ENCODE data around the gene SUOX.
"Not testable (repeated sequence)": the region's sequence is repeated elsewhere in the genome, so short reads cannot be mapped to it uniquely, and the experiment has no call there.

Gene SUOX

DNA sequence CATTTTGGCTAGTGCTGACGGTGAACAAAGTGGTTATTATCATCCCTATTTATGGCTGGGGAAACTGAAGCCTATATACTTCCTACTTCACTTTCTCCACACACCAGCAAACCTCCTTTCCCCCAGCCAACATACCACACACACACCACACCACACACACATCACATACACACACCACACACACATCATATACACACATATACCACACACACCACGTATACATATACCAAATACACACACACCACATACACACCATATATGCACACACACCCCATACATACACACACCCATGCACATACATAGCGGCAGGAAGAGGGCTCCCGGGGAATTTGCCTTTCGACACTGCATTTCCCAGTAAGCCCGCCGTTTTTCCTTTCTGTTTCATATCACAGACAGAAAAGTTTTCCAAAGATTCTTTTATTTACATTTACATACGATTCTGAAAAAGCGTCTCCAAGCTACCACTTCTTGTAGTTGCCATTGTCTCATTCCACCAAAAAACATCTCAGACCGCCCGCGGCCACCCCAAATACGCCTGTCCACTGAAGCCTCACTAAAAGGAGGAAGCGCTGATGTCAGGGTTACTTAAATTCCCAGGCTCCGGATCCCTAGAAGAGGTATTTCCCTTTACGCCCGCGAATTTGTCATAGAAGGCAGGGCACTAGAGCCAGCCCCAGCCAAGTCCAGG, 24.0 kb upstream of the SUOX start:
- TF ChIP-seq, protein P1, sequence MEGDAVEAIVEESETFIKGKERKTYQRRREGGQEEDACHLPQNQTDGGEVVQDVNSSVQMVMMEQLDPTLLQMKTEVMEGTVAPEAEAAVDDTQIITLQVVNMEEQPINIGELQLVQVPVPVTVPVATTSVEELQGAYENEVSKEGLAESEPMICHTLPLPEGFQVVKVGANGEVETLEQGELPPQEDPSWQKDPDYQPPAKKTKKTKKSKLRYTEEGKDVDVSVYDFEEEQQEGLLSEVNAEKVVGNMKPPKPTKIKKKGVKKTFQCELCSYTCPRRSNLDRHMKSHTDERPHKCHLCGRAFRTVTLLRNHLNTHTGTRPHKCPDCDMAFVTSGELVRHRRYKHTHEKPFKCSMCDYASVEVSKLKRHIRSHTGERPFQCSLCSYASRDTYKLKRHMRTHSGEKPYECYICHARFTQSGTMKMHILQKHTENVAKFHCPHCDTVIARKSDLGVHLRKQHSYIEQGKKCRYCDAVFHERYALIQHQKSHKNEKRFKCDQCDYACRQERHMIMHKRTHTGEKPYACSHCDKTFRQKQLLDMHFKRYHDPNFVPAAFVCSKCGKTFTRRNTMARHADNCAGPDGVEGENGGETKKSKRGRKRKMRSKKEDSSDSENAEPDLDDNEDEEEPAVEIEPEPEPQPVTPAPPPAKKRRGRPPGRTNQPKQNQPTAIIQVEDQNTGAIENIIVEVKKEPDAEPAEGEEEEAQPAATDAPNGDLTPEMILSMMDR (IDR thresholded peaks at IDR 0.05; ENCODE audit: borderline replicate concordance, insufficient read depth, low read depth, low read length) = no peak
- H3K4me3 ChIP-seq (ENCODE audit: low read depth, low read length) = peak overlapping the region; percentile 52

DNA sequence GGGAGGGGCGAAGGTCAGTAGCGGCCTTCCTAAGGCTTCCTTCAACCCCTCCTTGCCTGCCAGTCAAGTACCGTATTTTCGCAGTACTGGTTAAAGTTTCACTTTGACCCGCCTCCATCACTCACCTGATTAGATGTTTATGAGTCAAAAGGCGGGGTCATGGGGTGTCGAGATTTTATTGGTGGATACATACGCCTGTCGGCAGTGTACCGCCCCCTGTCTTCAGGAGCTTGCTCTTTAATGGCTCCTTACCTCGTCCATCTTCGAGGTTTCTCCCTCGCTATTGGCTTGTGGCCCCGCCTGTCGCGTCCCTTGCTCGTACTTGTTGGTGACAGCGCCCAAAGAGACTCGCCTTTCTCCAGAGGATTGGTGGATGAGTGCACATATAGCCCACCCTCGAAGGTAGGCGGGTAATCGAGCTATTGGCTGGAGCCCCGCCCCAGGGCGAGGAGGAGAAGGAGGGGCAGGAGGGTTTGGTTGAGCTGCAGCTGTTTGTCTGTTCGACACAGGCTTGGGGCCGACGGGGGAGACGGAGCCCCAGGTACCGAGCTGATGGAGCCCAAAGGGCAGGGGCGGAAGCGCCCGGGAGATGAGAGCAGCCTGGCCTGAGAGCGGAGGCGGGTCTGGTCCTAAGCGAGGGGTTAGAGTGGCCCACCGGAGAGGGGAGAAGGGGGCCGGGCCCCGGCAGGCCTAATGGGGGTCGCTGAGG, 23.3 kb upstream of the SUOX start, which contains the start of gene RAB5B:
Gene RAB5B, plus strand, starts transcription at position 480 of the 709 bp plus-strand sequence. CDS start 12,883 bp downstream, outside the sequence.
- H3K4me3 ChIP-seq (ENCODE audit: low read depth, low read length) = peak within 1 kb of the TSS; percentile 76
- TF ChIP-seq, protein P1 (IDR thresholded peaks at IDR 0.05; ENCODE audit: borderline replicate concordance, insufficient read depth, low read depth, low read length) = no peak

DNA sequence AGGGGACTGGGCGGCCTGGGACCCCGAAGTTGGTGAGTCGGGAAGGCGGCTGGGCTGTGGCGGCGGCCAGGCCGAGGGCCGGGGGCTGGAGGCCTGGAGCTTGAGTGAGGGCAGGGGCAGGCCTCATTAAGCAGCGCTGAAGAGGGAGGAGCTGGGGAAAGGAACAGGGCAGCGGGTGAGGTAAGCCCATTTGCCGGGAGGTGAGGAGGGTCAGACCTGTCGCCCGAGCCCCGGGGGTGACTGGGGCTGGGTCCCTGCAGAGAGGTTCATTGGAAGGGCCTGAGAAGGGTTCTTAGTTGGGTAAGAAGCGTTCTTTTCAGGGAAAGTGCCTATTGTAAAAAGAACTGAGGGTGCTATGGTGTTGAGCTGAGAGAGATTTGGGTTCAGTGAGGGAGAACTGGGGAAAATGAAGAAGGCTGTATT, 22.8 kb upstream of the SUOX start:
- peak overlapping the region; percentile 76 for H3K4me3 ChIP-seq (ENCODE audit: low read depth, low read length)
- TF ChIP-seq, protein P1 (IDR thresholded peaks at IDR 0.05; ENCODE audit: borderline replicate concordance, insufficient read depth, low read depth, low read length) = no peak

DNA sequence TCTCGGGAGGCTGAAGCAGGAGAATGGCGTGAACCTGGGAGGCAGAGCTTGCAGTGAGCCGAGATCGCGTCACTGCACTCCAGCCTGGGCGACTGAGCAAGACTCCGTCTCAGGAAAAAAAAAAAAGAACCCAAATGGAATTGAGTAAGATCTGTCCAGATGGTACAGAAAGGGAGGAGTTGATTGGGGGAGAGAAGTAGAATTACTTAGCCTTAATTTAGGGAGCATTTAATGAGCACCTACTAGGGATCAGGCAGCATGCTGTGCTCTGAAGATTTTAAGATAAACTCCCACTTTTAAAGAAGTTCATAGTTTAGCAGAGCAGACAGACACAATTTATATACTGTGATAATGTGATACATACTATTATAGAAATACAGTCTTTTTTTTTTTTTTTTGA, 18.7 kb upstream of the SUOX start:
- TF ChIP-seq, protein P1 (IDR thresholded peaks at IDR 0.05; ENCODE audit: borderline replicate concordance, insufficient read depth, low read depth, low read length) = no peak
- H3K4me3 ChIP-seq (ENCODE audit: low read depth, low read length) = no peak overlapping the region

DNA sequence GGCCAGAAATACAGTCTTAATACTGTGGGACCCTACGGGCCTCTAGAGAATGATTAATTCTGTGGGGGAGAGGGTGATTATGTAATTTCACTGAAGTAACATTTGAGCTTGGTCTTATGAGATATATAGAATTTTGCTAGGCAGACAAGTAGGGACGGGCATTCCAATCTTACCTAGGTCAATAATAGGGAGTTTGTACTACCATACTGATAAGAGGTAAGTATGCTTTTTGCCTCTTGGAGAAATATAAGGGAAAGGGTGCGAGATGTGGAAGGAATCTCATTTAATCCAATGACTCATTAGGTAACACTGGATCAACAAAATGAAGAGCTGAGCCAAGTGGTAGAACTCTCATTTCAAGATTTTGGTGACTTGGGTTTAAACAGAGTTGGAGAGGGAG, 18.0 kb upstream of the SUOX start:
- TF ChIP-seq, protein P1 (IDR thresholded peaks at IDR 0.05; ENCODE audit: borderline replicate concordance, insufficient read depth, low read depth, low read length) = no peak
- H3K4me3 ChIP-seq (ENCODE audit: low read depth, low read length) = no peak overlapping the region

DNA sequence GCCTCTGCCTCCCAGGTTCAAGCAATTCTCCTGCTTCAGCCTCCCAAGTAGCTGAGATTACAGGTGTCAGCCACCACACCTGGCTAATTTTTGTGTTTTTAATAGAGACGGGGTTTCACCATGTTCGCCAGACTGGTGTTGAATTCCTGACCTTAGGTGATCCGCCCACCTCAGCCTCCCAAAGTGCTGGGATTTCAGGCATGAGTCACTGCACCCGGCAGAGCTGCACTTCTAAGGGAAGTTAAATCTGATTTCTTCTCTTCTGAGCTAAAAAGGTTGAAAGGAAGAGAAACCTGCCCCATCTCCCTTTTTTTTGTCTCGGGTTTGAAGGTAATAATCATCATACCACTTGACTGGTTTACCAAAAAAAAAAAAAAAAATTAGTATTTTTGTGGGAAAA, 15.2 kb upstream of the SUOX start:
- H3K4me3 ChIP-seq (ENCODE audit: low read depth, low read length) = not testable (repeated sequence)

DNA sequence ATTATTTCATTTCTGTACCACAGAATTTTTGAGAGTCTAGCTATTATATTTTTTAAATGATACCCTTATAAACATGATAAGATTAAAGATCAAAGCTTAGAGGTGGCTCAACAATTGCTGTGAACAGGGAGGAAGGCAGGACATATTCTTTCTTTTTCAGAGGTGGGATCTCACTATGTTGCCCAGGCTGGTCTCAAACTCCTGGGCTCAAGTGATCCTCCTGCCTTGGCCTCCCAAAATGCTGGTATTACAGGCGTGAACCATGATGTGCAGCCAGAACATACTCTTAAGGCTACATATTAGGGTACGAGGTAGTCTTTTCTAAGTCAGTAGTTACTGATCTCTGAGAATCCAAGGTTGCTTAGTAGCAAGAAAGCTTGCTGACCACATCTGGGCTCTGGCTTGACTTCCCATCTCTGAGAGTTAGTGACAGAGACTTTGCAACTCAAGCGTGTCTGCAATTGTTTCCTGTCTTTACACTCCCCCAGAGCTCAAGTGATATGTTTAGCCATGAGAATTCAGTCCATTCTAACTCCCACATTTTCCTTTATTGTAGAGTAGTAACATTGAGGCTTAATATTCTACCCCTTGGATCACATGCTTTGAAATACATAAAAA, 14.6 kb upstream of the SUOX start:
- TF ChIP-seq, protein P1 (IDR thresholded peaks at IDR 0.05; ENCODE audit: borderline replicate concordance, insufficient read depth, low read depth, low read length) = no peak
- no peak overlapping the region for H3K4me3 ChIP-seq (ENCODE audit: low read depth, low read length)

Data from GM12875 (cell line).